Measurements from ENCODE around the gene NCBP2L. TPM values are rescaled to one million over a fixed set of nuclear protein-coding genes. Genes with fewer than 3 reads are reported as not detected.
A peak's percentile ranks its signal among the peaks of the same experiment; 100 is the strongest.

NCBP2L gene
- total and polyA plus RNA-seq, 12 donors = 0.01 to 0.45 TPM; not detected in 10

DNA sequence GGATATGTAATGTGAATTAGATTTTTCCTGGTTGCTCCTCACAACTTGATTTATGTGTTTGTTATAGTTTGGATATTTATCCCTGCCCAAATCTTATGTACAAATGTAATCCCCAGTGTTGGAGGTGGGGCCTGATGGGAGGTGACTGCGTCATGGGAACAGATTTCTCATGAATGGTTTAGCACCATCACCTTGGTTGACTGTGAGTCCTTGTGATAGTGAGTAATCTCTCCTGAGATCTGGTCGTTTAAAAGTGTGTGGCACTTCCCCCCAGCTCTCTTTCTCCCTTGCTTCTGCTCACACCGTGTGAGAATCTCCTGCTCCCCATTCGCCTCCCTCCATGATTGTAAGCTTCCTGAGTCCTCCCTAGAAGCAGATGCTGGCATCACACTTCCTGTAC lies 50.3 kb downstream of the NCBP2L start:
- TF ChIP-seq, protein P1, sequence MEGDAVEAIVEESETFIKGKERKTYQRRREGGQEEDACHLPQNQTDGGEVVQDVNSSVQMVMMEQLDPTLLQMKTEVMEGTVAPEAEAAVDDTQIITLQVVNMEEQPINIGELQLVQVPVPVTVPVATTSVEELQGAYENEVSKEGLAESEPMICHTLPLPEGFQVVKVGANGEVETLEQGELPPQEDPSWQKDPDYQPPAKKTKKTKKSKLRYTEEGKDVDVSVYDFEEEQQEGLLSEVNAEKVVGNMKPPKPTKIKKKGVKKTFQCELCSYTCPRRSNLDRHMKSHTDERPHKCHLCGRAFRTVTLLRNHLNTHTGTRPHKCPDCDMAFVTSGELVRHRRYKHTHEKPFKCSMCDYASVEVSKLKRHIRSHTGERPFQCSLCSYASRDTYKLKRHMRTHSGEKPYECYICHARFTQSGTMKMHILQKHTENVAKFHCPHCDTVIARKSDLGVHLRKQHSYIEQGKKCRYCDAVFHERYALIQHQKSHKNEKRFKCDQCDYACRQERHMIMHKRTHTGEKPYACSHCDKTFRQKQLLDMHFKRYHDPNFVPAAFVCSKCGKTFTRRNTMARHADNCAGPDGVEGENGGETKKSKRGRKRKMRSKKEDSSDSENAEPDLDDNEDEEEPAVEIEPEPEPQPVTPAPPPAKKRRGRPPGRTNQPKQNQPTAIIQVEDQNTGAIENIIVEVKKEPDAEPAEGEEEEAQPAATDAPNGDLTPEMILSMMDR (IDR thresholded peaks at IDR 0.05) = no peak
- peak overlapping the region in 2 of 10 donors; percentile 64 to 70 for H3K4me3 ChIP-seq
- ATAC-seq (no peak), DNase-seq (no peak)
- peaks cover 0 to 12% (median 0%) of the 10 kb centered on the region in 9 donors for H3K4me1 ChIP-seq
- H3K27me3 ChIP-seq = peaks cover 0 to 77% (median 0%) of the 10 kb centered on the region in 7 donors
- intact Hi-C loops (cut with DNase I) = no loop called here
- H3K36me3 ChIP-seq = no peaks in the 10 kb centered on the region
- H3K9me3 ChIP-seq = no peaks in the 10 kb centered on the region
- 69 to 72% methylated on average over 4 of the region's 4 CpGs for WGBS, 2 donors
- peak overlapping the region in 1 of 10 donors; percentile 91 for H3K27ac ChIP-seq

DNA sequence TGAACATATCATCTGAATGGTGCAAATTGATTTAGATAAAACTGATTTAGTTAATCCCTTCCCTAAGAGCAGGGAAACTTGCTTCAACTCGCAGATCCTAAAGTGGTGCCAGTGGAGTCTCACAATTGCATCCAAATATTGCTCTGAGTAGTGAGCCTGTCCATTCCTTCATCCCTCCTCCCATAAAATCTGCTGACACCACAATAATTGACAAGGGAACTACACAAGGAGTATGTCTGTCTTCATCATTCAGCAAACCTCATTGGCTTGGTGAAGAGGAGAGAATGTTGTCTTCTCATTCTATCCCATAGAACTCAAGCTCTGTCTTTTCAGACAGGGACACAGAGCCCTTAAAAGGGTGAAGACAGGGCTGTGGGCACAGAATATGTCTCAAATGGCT lies 52.3 kb downstream of the NCBP2L start:
- intact Hi-C loops (cut with DNase I) = no loop called here
- no peaks in the 10 kb centered on the region for H3K9me3 ChIP-seq
- H3K4me3 ChIP-seq = no peak overlapping the region
- ATAC-seq (no peak), DNase-seq (no peak)
- H3K27ac ChIP-seq = no peak overlapping the region
- WGBS, 2 donors = 94 to 100% methylated on average over 1 of the region's 1 CpG
- H3K4me1 ChIP-seq = peaks cover 0 to 8% (median 0%) of the 10 kb centered on the region in 9 donors
- TF ChIP-seq, protein P1 (IDR thresholded peaks at IDR 0.05) = no peak
- H3K36me3 ChIP-seq = no peaks in the 10 kb centered on the region
- peaks cover 0 to 72% (median 0%) of the 10 kb centered on the region in 7 donors for H3K27me3 ChIP-seq

DNA sequence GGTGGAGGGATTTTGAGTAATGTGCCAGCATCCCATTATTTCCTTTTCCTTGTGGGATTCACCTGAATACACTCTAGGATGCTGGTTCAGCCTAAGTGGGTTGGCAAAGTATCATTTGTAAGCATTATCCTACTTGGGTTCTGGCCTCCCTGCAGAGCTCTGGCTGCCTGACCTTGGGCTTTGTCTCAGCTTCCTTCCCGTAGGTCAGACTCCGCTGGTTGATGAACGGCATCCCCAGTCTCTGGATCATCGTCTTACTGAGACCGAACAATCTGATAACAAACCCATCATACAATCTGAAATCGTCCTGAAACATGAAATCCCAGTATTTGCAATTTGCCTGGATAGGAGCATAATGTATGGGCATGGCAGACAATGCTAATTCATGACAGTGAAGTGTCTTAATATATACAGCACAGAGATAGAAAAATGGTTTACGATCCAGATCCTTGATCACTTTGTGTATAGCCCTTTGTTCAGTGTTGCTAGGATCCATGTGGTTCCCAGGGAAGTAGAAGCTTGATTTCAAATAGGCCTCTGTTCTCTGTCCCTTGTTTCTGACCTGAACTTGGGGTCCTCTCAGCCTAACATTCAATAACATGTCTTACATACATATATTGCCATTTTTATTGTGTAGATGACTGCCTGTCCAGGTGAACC lies 53.7 kb downstream of the NCBP2L start:
- Histone ChIP-seq H3K36me3 (no peaks in the 10 kb centered on the region), H3K27ac (no peak overlapping the region), H3K9me3 (no peaks in the 10 kb centered on the region), H3K27me3 (peaks cover 0 to 80% (median 0%) of the 10 kb centered on the region in 7 donors), H3K4me1 (peaks cover 0 to 8% (median 0%) of the 10 kb centered on the region in 9 donors), H3K4me3 (no peak overlapping the region)
- DNase-seq (no peak), ATAC-seq (no peak)
- TF ChIP-seq, protein P1 (IDR thresholded peaks at IDR 0.05) = no peak
- 64 to 75% methylated on average over 7 of the region's 7 CpGs for WGBS, 2 donors
- intact Hi-C loops (cut with DNase I) = no loop called here

DNA sequence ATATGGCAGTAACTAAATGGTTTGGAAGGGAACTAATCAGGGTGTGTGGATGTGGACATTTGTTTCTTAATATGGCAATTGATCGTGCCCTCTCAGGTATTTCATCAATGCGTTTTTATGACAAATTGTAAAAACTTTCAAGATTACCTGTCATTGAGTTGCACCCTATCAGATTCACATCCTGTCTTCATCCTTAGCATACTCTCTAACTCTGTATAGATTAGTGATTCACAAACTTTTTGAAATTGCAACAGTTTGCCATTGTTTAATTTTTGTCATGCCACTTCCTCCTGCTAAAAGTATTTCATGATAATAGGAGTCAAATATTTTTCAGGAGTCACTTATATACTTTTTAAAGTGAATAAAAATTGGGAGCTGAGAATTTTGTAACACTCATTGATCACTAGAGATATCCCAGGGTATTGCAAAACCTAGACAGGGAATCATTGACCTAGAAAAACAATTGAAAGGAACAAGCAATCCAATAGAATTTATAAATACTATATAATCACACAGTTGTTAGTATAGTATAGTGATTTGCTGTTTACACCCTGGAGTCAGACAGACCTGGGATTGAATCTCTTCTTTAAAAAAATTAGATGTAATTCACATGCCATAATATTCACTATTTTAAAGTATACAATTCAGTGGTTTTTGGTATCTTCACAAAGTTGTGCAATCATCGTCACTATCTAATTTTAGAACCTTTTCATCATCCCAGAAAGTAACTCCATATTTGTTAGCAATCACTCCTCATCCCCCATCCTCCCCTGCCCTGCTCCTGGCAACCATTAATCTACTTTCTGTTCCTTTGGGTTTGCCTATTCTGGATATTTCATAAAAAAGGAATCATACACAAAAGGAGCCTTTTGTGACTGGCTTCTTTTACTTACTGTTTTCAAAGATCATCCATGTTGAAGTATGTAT lies 57.0 kb downstream of the NCBP2L start:
- WGBS, 2 donors = 87 to 97% methylated on average over 3 of the region's 3 CpGs
- TF ChIP-seq, protein P1 (IDR thresholded peaks at IDR 0.05) = no peak
- no peak for ATAC-seq

More for the DNA sequence above, 57.0 kb downstream of the NCBP2L start:
- DNase-seq = no peak
- H3K27ac ChIP-seq = no peak overlapping the region
- intact Hi-C loops (cut with DNase I) = no loop called here
- no peak overlapping the region for H3K4me3 ChIP-seq
- no peaks in the 10 kb centered on the region for H3K36me3 ChIP-seq
- peaks cover 0 to 67% (median 0%) of the 10 kb centered on the region in 7 donors for H3K27me3 ChIP-seq
- no peaks in the 10 kb centered on the region for H3K9me3 ChIP-seq
- H3K4me1 ChIP-seq = peaks cover 0 to 8% (median 0%) of the 10 kb centered on the region in 9 donors

Measured in heart right ventricle (tissue), 16 donors.